Mesenchymal stem cell (in vitro differentiated cells and primary cell): ENCODE data around the gene PKNOX1.
"Not testable (repeated sequence)": the region's sequence is repeated elsewhere in the genome, so short reads cannot be mapped to it uniquely, and the experiment has no call there.

Experiments
- DNase-seq: peaks from one replicate; pipeline ENCODE4 v3.0.0-alpha.2; 2013
- H2AFZ ChIP-seq: one replicate; pipeline ENCODE4 v1.6.1; 2013; ENCODE audit warnings: low read depth, mild to moderate bottlenecking, control low read depth, inconsistent platforms, low read length, moderate library complexity
- H2AK5ac ChIP-seq: 2 replicates; pipeline ENCODE4 v1.6.1; 2013; ENCODE audit warnings: low read length, moderate library complexity, mild to moderate bottlenecking, inconsistent platforms; ENCODE audit not compliant: severe bottlenecking
- H2BK120ac ChIP-seq: one replicate; pipeline ENCODE4 v1.6.1; 2013; ENCODE audit warnings: low read depth, mild to moderate bottlenecking, inconsistent platforms, low read length, moderate library complexity
- H2BK12ac ChIP-seq, 2 experiments: one replicate each; pipeline ENCODE4 v1.6.1; 2013; ENCODE audit warnings: inconsistent platforms in 2 of 2, low read length in 2 of 2, mild to moderate bottlenecking in 2 of 2, moderate library complexity in 2 of 2, control low read depth in 1 of 2
- H2BK15ac ChIP-seq: one replicate; pipeline ENCODE4 v1.6.1; 2013; ENCODE audit warnings: mild to moderate bottlenecking, low read depth, inconsistent platforms; ENCODE audit not compliant: poor library complexity, severe bottlenecking
- H2BK5ac ChIP-seq: 2 replicates; pipeline ENCODE4 v1.6.1; 2013; ENCODE audit warnings: low read depth, mild to moderate bottlenecking, low read length, control low read depth, inconsistent platforms; ENCODE audit not compliant: poor library complexity, severe bottlenecking
- H3K14ac ChIP-seq, 2 experiments: one replicate each; pipeline ENCODE4 v1.6.1; 2013; ENCODE audit warnings: inconsistent platforms in 2 of 2, low read length in 2 of 2, control low read depth in 1 of 2, mild to moderate bottlenecking in 1 of 2, moderate library complexity in 1 of 2
- H3K18ac ChIP-seq, 2 experiments: one replicate each; pipeline ENCODE4 v1.6.1; 2013; ENCODE audit warnings: inconsistent platforms in 2 of 2, low read length in 2 of 2, control low read depth in 1 of 2, low read depth in 1 of 2, mild to moderate bottlenecking in 1 of 2
- H3K23ac ChIP-seq, 2 experiments: one replicate each; pipeline ENCODE4 v1.6.1; 2013; ENCODE audit warnings: inconsistent platforms in 2 of 2, low read length in 2 of 2, mild to moderate bottlenecking in 2 of 2, moderate library complexity in 2 of 2, control low read depth in 1 of 2
- H3K27ac ChIP-seq: 2 replicates; pipeline ENCODE4 v1.5.1; 2013; ENCODE audit warnings: mild to moderate bottlenecking, moderate library complexity, low read length, control low read depth, inconsistent platforms; ENCODE audit not compliant: poor library complexity, severe bottlenecking
- H3K27me3 ChIP-seq, 2 experiments: 2 replicates each; pipeline versions ENCODE4 v1.6.1 to v1.7.0; 2013; ENCODE audit warnings: low read length in 2 of 2, mild to moderate bottlenecking in 2 of 2, moderate library complexity in 2 of 2, control low read depth in 1 of 2, inconsistent platforms in 1 of 2; ENCODE audit not compliant: control insufficient read depth in 1 of 2, insufficient read depth in 1 of 2
- H3K36me3 ChIP-seq, 2 experiments: 2 replicates each; pipeline versions ENCODE4 v1.6.1 to v1.7.0; 2013; ENCODE audit warnings: low read length in 2 of 2, control low read depth in 1 of 2, inconsistent platforms in 1 of 2, low read depth in 1 of 2, mild to moderate bottlenecking in 1 of 2; ENCODE audit not compliant: insufficient read depth in 2 of 2, control insufficient read depth in 1 of 2
- H3K4ac ChIP-seq, 2 experiments: one replicate each; pipeline ENCODE4 v1.6.1; 2013; ENCODE audit warnings: inconsistent platforms in 2 of 2, low read length in 2 of 2, mild to moderate bottlenecking in 2 of 2, moderate library complexity in 2 of 2, control low read depth in 1 of 2, low read depth in 1 of 2
- H3K4me1 ChIP-seq: 2 replicates; pipeline ENCODE4 v1.6.1; 2013; ENCODE audit warnings: low read depth, low read length, control low read depth; ENCODE audit not compliant: control insufficient read depth, insufficient read depth
- H3K4me2 ChIP-seq: 2 replicates; pipeline ENCODE4 v1.6.1; 2013; ENCODE audit warnings: low read length, mild to moderate bottlenecking, inconsistent platforms; ENCODE audit not compliant: poor library complexity, severe bottlenecking
- H3K4me3 ChIP-seq, 2 experiments: 2 replicates each; pipeline versions ENCODE4 v1.5.1 to v1.7.0; 2013; ENCODE audit warnings: low read length in 2 of 2, mild to moderate bottlenecking in 2 of 2, control low read depth in 1 of 2, low read depth in 1 of 2; ENCODE audit not compliant: insufficient read depth in 1 of 2
- H3K79me1 ChIP-seq: replicated peaks from 2 replicates; pipeline ENCODE4 v1.6.1; 2013; ENCODE audit warnings: mild to moderate bottlenecking, control low read depth, low read length, inconsistent platforms; ENCODE audit not compliant: poor library complexity, severe bottlenecking
- H3K9ac ChIP-seq: 2 replicates; pipeline ENCODE4 v1.7.0; 2013; ENCODE audit warnings: mild to moderate bottlenecking, low read length, moderate library complexity
- H3K9me3 ChIP-seq: 2 replicates; pipeline ENCODE4 v1.7.0; 2013; ENCODE audit warnings: mild to moderate bottlenecking, low read length; ENCODE audit not compliant: control insufficient read depth
- H4K8ac ChIP-seq: one replicate; pipeline ENCODE4 v1.6.1; 2013; ENCODE audit warnings: inconsistent platforms, mild to moderate bottlenecking, low read length, moderate library complexity
- H4K91ac ChIP-seq: one replicate; pipeline ENCODE4 v1.6.1; 2013; ENCODE audit warnings: mild to moderate bottlenecking, low read length, inconsistent platforms
- WGBS: methylation state at CpG from one replicate; pipeline ENCODE4 v1.1.7; 2013; ENCODE audit warnings: mixed read lengths; 5-methylcytosine and 5-hydroxymethylcytosine counted together

The PKNOX1 gene

GRCh38 chr21:42993051-42993712 lies 18.8 kb downstream of the PKNOX1 start:
- Histone ChIP-seq H3K4me1 (peaks cover 26% of the 10 kb centered on the region), H3K4me2 (no peak overlapping the region), H3K4ac (no peak overlapping the region), H3K9me3 (no peaks in the 10 kb centered on the region), H2BK12ac (peak overlapping the region; percentile 8 to 38), H2BK15ac (peak overlapping the region; percentile 74), H2AK5ac (peak overlapping the region; percentile 63), H3K14ac (no peak overlapping the region), H2BK120ac (no peak overlapping the region), H2AFZ (no peak overlapping the region), H3K18ac (peak overlapping the region; percentile 3 to 71), H3K23ac (no peak overlapping the region), H3K4me3 (no peak overlapping the region), H2BK5ac (peak overlapping the region; percentile 21), H3K79me1 (peaks cover 17% of the 10 kb centered on the region), H4K91ac (peak overlapping the region; percentile 18), H3K27me3 (no peaks in the 10 kb centered on the region), H3K9ac (no peak overlapping the region), H3K36me3 (no peaks in the 10 kb centered on the region), H4K8ac (peak overlapping the region; percentile 36), H3K27ac (peak overlapping the region; percentile 57)
- WGBS = 82% methylated on average over 15 of the region's 16 CpGs
- DNase-seq = peak; percentile 53

- Histone ChIP-seq H3K36me3 (no peaks in the 10 kb centered on the region), H3K4me2 (no peak overlapping the region), H3K27me3 (no peaks in the 10 kb centered on the region), H3K4me1 (peaks cover 12% of the 10 kb centered on the region), H2BK5ac (no peak overlapping the region), H2BK15ac (no peak overlapping the region), H3K27ac (peak overlapping the region; percentile 17), H3K14ac (no peak overlapping the region), H3K18ac (no peak overlapping the region), H2BK12ac (no peak overlapping the region), H4K91ac (no peak overlapping the region), H2AK5ac (no peak overlapping the region), H3K79me1 (peaks cover 23% of the 10 kb centered on the region), H3K9me3 (peaks cover 6% of the 10 kb centered on the region), H3K23ac (no peak overlapping the region), H2BK120ac (no peak overlapping the region), H4K8ac (no peak overlapping the region), H2AFZ (no peak overlapping the region), H3K4me3 (no peak overlapping the region), H3K9ac (peak overlapping the region; percentile 30), H3K4ac (no peak overlapping the region)
- DNase-seq = peak; percentile 97
- 51% methylated on average over 3 of the region's 8 CpGs for WGBS
Measured at GRCh38 chr21:42997053-42997452, 22.7 kb downstream of the PKNOX1 start.

GRCh38 chr21:42997983-42998382 lies 23.6 kb downstream of the PKNOX1 start:
- Histone ChIP-seq H3K79me1 (peaks cover 29% of the 10 kb centered on the region), H4K8ac (peak overlapping the region; percentile 80), H3K9ac (peak overlapping the region; percentile 30), H2BK12ac (peak overlapping the region in 1 of 2 experiments; percentile 3)
- not testable (repeated sequence) for H3K27ac ChIP-seq, H3K27me3 ChIP-seq, H3K14ac ChIP-seq, H2BK15ac ChIP-seq, H2BK5ac ChIP-seq, H2AK5ac ChIP-seq, H3K9me3 ChIP-seq, H4K91ac ChIP-seq, H3K4me3 ChIP-seq, H3K4me2 ChIP-seq, H3K18ac ChIP-seq, H2BK120ac ChIP-seq, H2AFZ ChIP-seq, H3K23ac ChIP-seq, H3K4me1 ChIP-seq, H3K36me3 ChIP-seq, H3K4ac ChIP-seq, DNase-seq
- WGBS = 100% methylated on average over 1 of the region's 1 CpG

GRCh38 chr21:42999152-42999551 lies 24.8 kb downstream of the PKNOX1 start:
- not testable (repeated sequence) for DNase-seq, H3K4me2 ChIP-seq, H3K23ac ChIP-seq, H3K4me1 ChIP-seq, H2BK15ac ChIP-seq, H3K14ac ChIP-seq, H4K91ac ChIP-seq, H3K27ac ChIP-seq, H3K27me3 ChIP-seq, H2BK120ac ChIP-seq, H3K4ac ChIP-seq, H3K9ac ChIP-seq, H3K18ac ChIP-seq, H3K4me3 ChIP-seq, H2BK5ac ChIP-seq, H2AFZ ChIP-seq, H3K9me3 ChIP-seq, H3K36me3 ChIP-seq, H2AK5ac ChIP-seq, H4K8ac ChIP-seq, H2BK12ac ChIP-seq
- WGBS = 100% methylated on average over 2 of the region's 2 CpGs
- H3K79me1 ChIP-seq = peaks cover 31% of the 10 kb centered on the region
